Liver (tissue), 10 donors: ENCODE results near the gene PAN3. TPM values are rescaled to one million over a fixed set of nuclear protein-coding genes. Genes with fewer than 3 reads are reported as not detected.

ENCODE experiments used
- DNase-seq: peaks from one replicate; pipeline ENCODE4 v3.0.0-alpha.2; 2017; ENCODE audit warnings: low spot score
- H3K27ac ChIP-seq, 2 donors: one replicate each; pipeline ENCODE4 v1.7.0; 2013; ENCODE audit warnings: inconsistent platforms in 2 of 2, low read length in 2 of 2, control low read depth in 1 of 2, low read depth in 1 of 2, mild to moderate bottlenecking in 1 of 2
- H3K27me3 ChIP-seq, 4 donors: one replicate each; pipeline versions ENCODE4 v1.6.1 to v1.7.0; 2013; ENCODE audit warnings: low read length in 3 of 4, inconsistent platforms in 1 of 4, mild to moderate bottlenecking in 1 of 4, moderate library complexity in 1 of 4; ENCODE audit not compliant: control insufficient read depth in 4 of 4, insufficient read depth in 4 of 4
- H3K36me3 ChIP-seq, 4 donors: one replicate each; pipeline versions ENCODE4 v1.6.1 to v1.7.0; 2013; ENCODE audit warnings: low read length in 3 of 4, mild to moderate bottlenecking in 3 of 4, low read depth in 1 of 4, moderate library complexity in 1 of 4; ENCODE audit not compliant: control insufficient read depth in 4 of 4, insufficient read depth in 3 of 4
- H3K4me1 ChIP-seq, 4 donors: one replicate each; pipeline versions ENCODE4 v1.6.1 to v1.7.0; 2013; ENCODE audit warnings: low read length in 3 of 4, mild to moderate bottlenecking in 3 of 4, moderate library complexity in 1 of 4; ENCODE audit not compliant: control insufficient read depth in 4 of 4, insufficient read depth in 4 of 4
- H3K4me3 ChIP-seq, 3 donors: one replicate each; pipeline versions ENCODE4 v1.6.1 to v1.7.0; 2013; ENCODE audit warnings: low read length in 3 of 3, control low read depth in 1 of 3, low read depth in 1 of 3, mild to moderate bottlenecking in 1 of 3
- H3K9ac ChIP-seq, 2 donors: one replicate each; pipeline ENCODE4 v1.7.0; 2013; ENCODE audit warnings: low read length in 2 of 2, mild to moderate bottlenecking in 2 of 2, moderate library complexity in 2 of 2, control low read depth in 1 of 2, low read depth in 1 of 2
- H3K9me3 ChIP-seq, 4 donors: one replicate each; pipeline versions ENCODE4 v1.6.1 to v1.7.0; 2013; ENCODE audit warnings: low read length in 3 of 4; ENCODE audit not compliant: control insufficient read depth in 4 of 4
- ATF3 ChIP-seq: IDR thresholded peaks from 2 replicates; pipeline ENCODE4 v1.6.1; 2016; ENCODE audit warnings: antibody characterized with exemption
- FOXA2 ChIP-seq: IDR thresholded peaks from 2 replicates; pipeline ENCODE4 v1.6.1; 2016; ENCODE audit warnings: antibody characterized with exemption
- GABPA ChIP-seq, 2 donors: IDR thresholded peaks in 1 of 2; conservative IDR thresholded peaks in 1 of 2; 2 replicates each; pipeline ENCODE4 v1.6.1; 2016; ENCODE audit warnings: antibody characterized with exemption in 2 of 2, mild to moderate bottlenecking in 1 of 2, moderate library complexity in 1 of 2
- HNF4A ChIP-seq, 2 donors: conservative IDR thresholded peaks; 2 replicates each; pipeline ENCODE4 v1.6.1; 2016; ENCODE audit warnings: antibody characterized with exemption in 2 of 2, mild to moderate bottlenecking in 2 of 2
- HNF4G ChIP-seq: IDR thresholded peaks from 2 replicates; pipeline ENCODE4 v1.6.1; 2016; ENCODE audit warnings: antibody characterized with exemption
- JUND ChIP-seq, 2 donors: IDR thresholded peaks; 2 replicates each; pipeline ENCODE4 v1.6.1; 2016; ENCODE audit warnings: antibody characterized with exemption in 2 of 2
- NR2F2 ChIP-seq: IDR thresholded peaks from 2 replicates; pipeline ENCODE4 v1.6.1; 2016; ENCODE audit warnings: antibody characterized with exemption
- RAD21 ChIP-seq, 2 donors: IDR thresholded peaks; 2 replicates each; pipeline ENCODE4 v1.6.1; 2016; ENCODE audit warnings: antibody characterized with exemption in 2 of 2, mild to moderate bottlenecking in 2 of 2
- RXRA ChIP-seq, 2 donors: IDR thresholded peaks; 2 replicates each; pipeline ENCODE4 v1.6.1; 2017 to 2018; ENCODE audit warnings: antibody characterized with exemption in 2 of 2, mild to moderate bottlenecking in 1 of 2
- SP1 ChIP-seq: IDR thresholded peaks from 2 replicates; pipeline ENCODE4 v1.6.1; 2018; ENCODE audit warnings: antibody characterized with exemption, mild to moderate bottlenecking
- TAF1 ChIP-seq: conservative IDR thresholded peaks from 2 replicates; pipeline ENCODE4 v1.6.1; 2016; ENCODE audit warnings: antibody characterized with exemption, mild to moderate bottlenecking
- YY1 ChIP-seq: IDR thresholded peaks from 2 replicates; pipeline ENCODE4 v1.6.1; 2016; ENCODE audit warnings: antibody characterized with exemption, mild to moderate bottlenecking
- WGBS: extraction: QIAGEN DNeasy Blood & Tissue Kit; methylation state at CpG from one replicate; pipeline ENCODE4 v1.1.7; 2013; 5-methylcytosine and 5-hydroxymethylcytosine counted together
- polyA plus RNA-seq, 2 donors: library from polyadenylated mRNA; stranded (reverse) in 1 of 2; unstranded in 1 of 2; fragments of 200-250 nt in 1 of 2; fragments of >200 nt in 1 of 2; fragmentation: Nextera tagmentation in 1 of 2; extraction: Ambion mirVana in 1 of 2; gene quantifications; one replicate each; pipeline versions ENCODE4 v1.2.1 to v1.2.3, GENCODE V29; 2013 to 2015
- small RNA-seq: library from RNA; depleted of rRNA; stranded (forward); fragments of <200 nt; gene quantifications from one replicate; pipeline ENCODE3, GENCODE V24; 2014
- total RNA-seq, 2 donors: library from RNA; depleted of rRNA; stranded (reverse); fragments of >200 nt; gene quantifications; one replicate each; pipeline ENCODE4 v1.2.3, GENCODE V29; 2014
- TF ChIP-seq, protein P1 (sequence below): IDR thresholded peaks from 2 replicates; pipeline ENCODE4 v1.6.1; 2016; ENCODE audit warnings: antibody characterized with exemption, mild to moderate bottlenecking
- donor health status: healthy.
- donor health status: healthy.
- donor health status: healthy.
- donor health status: healthy.
- donor health status: healthy.

The PAN3 gene
- total and polyA plus RNA-seq, 4 donors: 2.9 to 22.8 (median 11.6) TPM

DNA sequence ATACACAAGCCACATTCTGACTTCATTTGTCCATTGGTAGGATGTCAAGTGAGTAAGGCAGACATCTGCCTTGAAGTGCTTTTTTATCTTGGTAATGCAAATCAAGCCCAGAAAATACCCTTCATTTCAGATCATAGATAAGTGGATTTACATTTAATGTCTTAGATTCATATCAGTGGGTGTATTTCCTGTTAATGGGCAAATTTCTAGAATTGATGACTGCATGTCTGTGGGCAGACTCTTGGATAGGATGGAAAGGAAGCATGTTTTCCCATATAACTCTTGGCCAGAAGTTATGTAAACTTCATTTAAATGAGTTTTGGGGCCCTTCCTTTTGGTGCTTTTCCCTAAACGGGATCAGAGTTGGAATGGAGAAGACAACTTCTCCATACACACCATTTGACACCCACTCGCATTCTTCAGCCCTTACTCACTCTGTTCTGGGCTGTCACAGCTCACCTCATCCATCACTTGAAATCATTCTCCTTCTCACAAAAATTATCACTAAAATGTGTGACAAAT is 202.0 kb downstream of the PAN3 start:
- no peaks in the 10 kb centered on the region for H3K9me3 ChIP-seq
- peaks cover 0 to 8% (median 0%) of the 10 kb centered on the region in 4 donors for H3K4me1 ChIP-seq
- H3K36me3 ChIP-seq: no peaks in the 10 kb centered on the region
- no peak overlapping the region for H3K27ac ChIP-seq
- no peak overlapping the region for H3K4me3 ChIP-seq
- DNase-seq: no peak
- 92% methylated on average over 2 of the region's 2 CpGs for WGBS
- TF ChIP-seq, protein P1, sequence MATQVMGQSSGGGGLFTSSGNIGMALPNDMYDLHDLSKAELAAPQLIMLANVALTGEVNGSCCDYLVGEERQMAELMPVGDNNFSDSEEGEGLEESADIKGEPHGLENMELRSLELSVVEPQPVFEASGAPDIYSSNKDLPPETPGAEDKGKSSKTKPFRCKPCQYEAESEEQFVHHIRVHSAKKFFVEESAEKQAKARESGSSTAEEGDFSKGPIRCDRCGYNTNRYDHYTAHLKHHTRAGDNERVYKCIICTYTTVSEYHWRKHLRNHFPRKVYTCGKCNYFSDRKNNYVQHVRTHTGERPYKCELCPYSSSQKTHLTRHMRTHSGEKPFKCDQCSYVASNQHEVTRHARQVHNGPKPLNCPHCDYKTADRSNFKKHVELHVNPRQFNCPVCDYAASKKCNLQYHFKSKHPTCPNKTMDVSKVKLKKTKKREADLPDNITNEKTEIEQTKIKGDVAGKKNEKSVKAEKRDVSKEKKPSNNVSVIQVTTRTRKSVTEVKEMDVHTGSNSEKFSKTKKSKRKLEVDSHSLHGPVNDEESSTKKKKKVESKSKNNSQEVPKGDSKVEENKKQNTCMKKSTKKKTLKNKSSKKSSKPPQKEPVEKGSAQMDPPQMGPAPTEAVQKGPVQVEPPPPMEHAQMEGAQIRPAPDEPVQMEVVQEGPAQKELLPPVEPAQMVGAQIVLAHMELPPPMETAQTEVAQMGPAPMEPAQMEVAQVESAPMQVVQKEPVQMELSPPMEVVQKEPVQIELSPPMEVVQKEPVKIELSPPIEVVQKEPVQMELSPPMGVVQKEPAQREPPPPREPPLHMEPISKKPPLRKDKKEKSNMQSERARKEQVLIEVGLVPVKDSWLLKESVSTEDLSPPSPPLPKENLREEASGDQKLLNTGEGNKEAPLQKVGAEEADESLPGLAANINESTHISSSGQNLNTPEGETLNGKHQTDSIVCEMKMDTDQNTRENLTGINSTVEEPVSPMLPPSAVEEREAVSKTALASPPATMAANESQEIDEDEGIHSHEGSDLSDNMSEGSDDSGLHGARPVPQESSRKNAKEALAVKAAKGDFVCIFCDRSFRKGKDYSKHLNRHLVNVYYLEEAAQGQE: no peak
- TF ChIP-seq SP1 (no peak), RAD21 (IDR thresholded peaks at IDR 0.05) (no peak), GABPA (IDR thresholded peaks at IDR 0.05 in 1 of 2, conservative IDR thresholded peaks at IDR 0.05 in 1 of 2) (no peak), NR2F2 (no peak), HNF4A (conservative IDR thresholded peaks at IDR 0.05) (no peak), YY1 (no peak), JUND (IDR thresholded peaks at IDR 0.05) (no peak), FOXA2 (no peak)
- H3K9ac ChIP-seq: no peak overlapping the region
- H3K27me3 ChIP-seq: no peaks in the 10 kb centered on the region

GRCh38 chr13:28342251-28342650 is 203.9 kb downstream of the PAN3 start:
- Histone ChIP-seq H3K27me3 (no peaks in the 10 kb centered on the region), H3K4me1 (peaks cover 0 to 8% (median 0%) of the 10 kb centered on the region in 4 donors), H3K36me3 (no peaks in the 10 kb centered on the region), H3K9ac (no peak overlapping the region), H3K4me3 (no peak overlapping the region), H3K27ac (no peak overlapping the region), H3K9me3 (no peaks in the 10 kb centered on the region)
- TF ChIP-seq JUND (IDR thresholded peaks at IDR 0.05) (no peak), NR2F2 (no peak), SP1 (no peak), TAF1 (no peak)
- 90% methylated on average over 2 of the region's 2 CpGs for WGBS
- DNase-seq: no peak

DNA sequence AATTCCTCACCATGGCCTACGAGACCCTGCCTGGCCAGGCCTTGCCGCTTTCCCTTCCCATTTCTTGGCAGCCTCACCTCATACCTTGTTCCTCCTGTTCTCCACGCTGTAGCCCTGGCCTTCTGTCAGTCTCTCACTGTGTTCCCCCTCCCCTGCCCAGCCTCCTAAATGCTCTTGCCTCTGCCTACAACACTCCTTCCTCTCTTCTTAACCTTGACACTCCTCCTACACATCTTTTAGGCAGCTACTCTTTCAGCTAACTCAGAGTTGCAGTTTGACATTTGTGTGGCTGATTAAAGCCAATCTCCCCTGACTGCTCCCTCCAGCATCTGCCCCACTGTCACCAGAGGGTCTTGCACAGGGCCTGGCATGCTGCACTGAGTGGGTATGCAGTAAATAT is 205.8 kb downstream of the PAN3 start:
- no peak for DNase-seq
- no peaks in the 10 kb centered on the region for H3K9me3 ChIP-seq
- H3K4me3 ChIP-seq: no peak overlapping the region
- no peaks in the 10 kb centered on the region for H3K27me3 ChIP-seq
- H3K4me1 ChIP-seq: no peaks in the 10 kb centered on the region
- H3K36me3 ChIP-seq: no peaks in the 10 kb centered on the region
- TF ChIP-seq NR2F2: no peak
- TF ChIP-seq RXRA (IDR thresholded peaks at IDR 0.05): no peak
- TF ChIP-seq ATF3: no peak
- TF ChIP-seq HNF4G: no peak
- WGBS: 92% methylated on average over 3 of the region's 3 CpGs
- H3K9ac ChIP-seq: no peak overlapping the region
- H3K27ac ChIP-seq: no peak overlapping the region

Small RNA genes within 50 kb of the gene (small RNA-seq; reads per million reads assigned to genes)
- gene RNU6-82P: not detected

Other genes with a start within 250 kb of the PAN3 start
- gene PDX1, start 218.5 kb upstream of the PAN3 start, total RNA-seq: under 1 TPM in 1 of 2 donors, not detected in 1; 0.08 TPM
- gene PDX1, start 218.5 kb upstream of the PAN3 start, polyA plus RNA-seq: under 1 TPM; 0.10 to 0.16 TPM
- not detected for gene CDX2, start 169.2 kb upstream of the PAN3 start, total RNA-seq
- gene CDX2, start 169.2 kb upstream of the PAN3 start, polyA plus RNA-seq: not detected
- gene URAD, start 149.9 kb upstream of the PAN3 start, total RNA-seq: not detected
- not detected for gene URAD, start 149.9 kb upstream of the PAN3 start, polyA plus RNA-seq
- gene FLT3, start 38.0 kb upstream of the PAN3 start, total RNA-seq: under 1 TPM; 0.67 to 0.84 TPM
- under 1 TPM; 0.14 to 0.16 TPM for gene FLT3, start 38.0 kb upstream of the PAN3 start, polyA plus RNA-seq